ENCODE results near the gene DAW1.
"Not testable (repeated sequence)": the region's sequence is repeated elsewhere in the genome, so short reads cannot be mapped to it uniquely, and the experiment has no call there.

Gene DAW1

GRCh38 chr2:227871375-227871791 lies at the start of gene DAW1:
Gene DAW1, plus strand, starts transcription at chr2:227871631. Its CDS starts 59 bp downstream, at chr2:227871690.
- no peaks in the 10 kb centered on the region for H3K36me3 Mint-ChIP-seq (ENCODE audit: insufficient read depth)
- DNase-seq (ENCODE audit: low spot score in 2 of 2) (no peak), ATAC-seq (replicated peaks; ENCODE audit: extremely low read depth, poor library complexity, severe bottlenecking) (no peak)
- H3K4me3 Mint-ChIP-seq, result no peak within 1 kb of the TSS
- H3K27me3 Mint-ChIP-seq, result peaks cover 35% of the 10 kb centered on the region
- no peak within 1 kb of the TSS for H3K27ac Mint-ChIP-seq (ENCODE audit: low read depth)
- H3K4me1 Mint-ChIP-seq, result no peaks in the 10 kb centered on the region
- H3K9me3 Mint-ChIP-seq, result no peaks in the 10 kb centered on the region

- no peak overlapping the region for H3K4me3 Mint-ChIP-seq
- H3K4me1 Mint-ChIP-seq, result no peaks in the 10 kb centered on the region
- no peak for DNase-seq (ENCODE audit: low spot score in 2 of 2)
- ATAC-seq (replicated peaks; ENCODE audit: extremely low read depth, poor library complexity, severe bottlenecking), result no peak
- H3K9me3 Mint-ChIP-seq, result peaks cover 13% of the 10 kb centered on the region
- H3K27ac Mint-ChIP-seq (ENCODE audit: low read depth), result no peak overlapping the region
- peaks cover 30% of the 10 kb centered on the region for H3K27me3 Mint-ChIP-seq
- H3K36me3 Mint-ChIP-seq (ENCODE audit: insufficient read depth), result no peaks in the 10 kb centered on the region
Measured at GRCh38 chr2:227822416-227823003, 48.9 kb upstream of the DAW1 start.

- H3K9me3 Mint-ChIP-seq, result peaks cover 13% of the 10 kb centered on the region
- no peak for ATAC-seq (replicated peaks; ENCODE audit: extremely low read depth, poor library complexity, severe bottlenecking)
- no peak overlapping the region for H3K4me3 Mint-ChIP-seq
- peaks cover 31% of the 10 kb centered on the region for H3K27me3 Mint-ChIP-seq
- no peaks in the 10 kb centered on the region for H3K36me3 Mint-ChIP-seq (ENCODE audit: insufficient read depth)
- no peak for DNase-seq (ENCODE audit: low spot score in 2 of 2)
- H3K27ac Mint-ChIP-seq (ENCODE audit: low read depth), result no peak overlapping the region
- no peaks in the 10 kb centered on the region for H3K4me1 Mint-ChIP-seq
Measured at GRCh38 chr2:227823922-227824321, 47.5 kb upstream of the DAW1 start.

- H3K9me3 Mint-ChIP-seq, result peaks cover 13% of the 10 kb centered on the region
- no peaks in the 10 kb centered on the region for H3K4me1 Mint-ChIP-seq
- DNase-seq (ENCODE audit: low spot score in 2 of 2) (no peak), ATAC-seq (replicated peaks; ENCODE audit: extremely low read depth, poor library complexity, severe bottlenecking) (no peak)
- H3K27me3 Mint-ChIP-seq, result peaks cover 31% of the 10 kb centered on the region
- H3K4me3 Mint-ChIP-seq, result no peak overlapping the region
- no peaks in the 10 kb centered on the region for H3K36me3 Mint-ChIP-seq (ENCODE audit: insufficient read depth)
- no peak overlapping the region for H3K27ac Mint-ChIP-seq (ENCODE audit: low read depth)
Measured at GRCh38 chr2:227824711-227825110, 46.7 kb upstream of the DAW1 start.

- H3K27ac Mint-ChIP-seq (ENCODE audit: low read depth), result no peak overlapping the region
- no peaks in the 10 kb centered on the region for H3K36me3 Mint-ChIP-seq (ENCODE audit: insufficient read depth)
- H3K4me3 Mint-ChIP-seq, result no peak overlapping the region
- ATAC-seq (replicated peaks; ENCODE audit: extremely low read depth, poor library complexity, severe bottlenecking) (peak; percentile 10), DNase-seq (ENCODE audit: low spot score in 2 of 2) (no peak)
- no peaks in the 10 kb centered on the region for H3K4me1 Mint-ChIP-seq
- H3K27me3 Mint-ChIP-seq, result peaks cover 23% of the 10 kb centered on the region
- peaks cover 7% of the 10 kb centered on the region for H3K9me3 Mint-ChIP-seq
Measured at GRCh38 chr2:227826019-227826521, 45.4 kb upstream of the DAW1 start.

- Mint-ChIP-seq H3K4me3 (no peak overlapping the region), H3K9me3 (peaks cover 7% of the 10 kb centered on the region), H3K36me3 (ENCODE audit: insufficient read depth) (no peaks in the 10 kb centered on the region), H3K4me1 (no peaks in the 10 kb centered on the region), H3K27me3 (peaks cover 18% of the 10 kb centered on the region), H3K27ac (ENCODE audit: low read depth) (no peak overlapping the region)
- no peak for DNase-seq (ENCODE audit: low spot score in 2 of 2)
- ATAC-seq (replicated peaks; ENCODE audit: extremely low read depth, poor library complexity, severe bottlenecking), result no peak
Measured at GRCh38 chr2:227826563-227826962, 44.9 kb upstream of the DAW1 start.

GRCh38 chr2:227827143-227827542 lies 44.3 kb upstream of the DAW1 start:
- H3K36me3 Mint-ChIP-seq (ENCODE audit: insufficient read depth), result no peaks in the 10 kb centered on the region
- peaks cover 17% of the 10 kb centered on the region for H3K27me3 Mint-ChIP-seq
- ATAC-seq (replicated peaks; ENCODE audit: extremely low read depth, poor library complexity, severe bottlenecking) (no peak), DNase-seq (ENCODE audit: low spot score in 2 of 2) (no peak)
- H3K9me3 Mint-ChIP-seq, result peaks cover 7% of the 10 kb centered on the region
- H3K4me1 Mint-ChIP-seq, result no peaks in the 10 kb centered on the region
- H3K4me3 Mint-ChIP-seq, result no peak overlapping the region
- H3K27ac Mint-ChIP-seq (ENCODE audit: low read depth), result no peak overlapping the region

- Mint-ChIP-seq H3K27me3 (peaks cover 17% of the 10 kb centered on the region), H3K4me3 (no peak overlapping the region), H3K4me1 (no peaks in the 10 kb centered on the region), H3K9me3 (peaks cover 7% of the 10 kb centered on the region), H3K36me3 (ENCODE audit: insufficient read depth) (no peaks in the 10 kb centered on the region), H3K27ac (ENCODE audit: low read depth) (no peak overlapping the region)
- ATAC-seq (replicated peaks; ENCODE audit: extremely low read depth, poor library complexity, severe bottlenecking) (no peak), DNase-seq (ENCODE audit: low spot score in 2 of 2) (no peak)
Measured at GRCh38 chr2:227828477-227828912, 42.9 kb upstream of the DAW1 start.

GRCh38 chr2:227829337-227829736 lies 42.1 kb upstream of the DAW1 start:
- Mint-ChIP-seq H3K4me3 (no peak overlapping the region), H3K27me3 (peaks cover 17% of the 10 kb centered on the region), H3K9me3 (peaks cover 7% of the 10 kb centered on the region), H3K36me3 (ENCODE audit: insufficient read depth) (no peaks in the 10 kb centered on the region), H3K4me1 (no peaks in the 10 kb centered on the region), H3K27ac (ENCODE audit: low read depth) (no peak overlapping the region)
- DNase-seq (ENCODE audit: low spot score in 2 of 2), result no peak
- no peak for ATAC-seq (replicated peaks; ENCODE audit: extremely low read depth, poor library complexity, severe bottlenecking)

GRCh38 chr2:227834423-227834822 lies 37.0 kb upstream of the DAW1 start:
- Mint-ChIP-seq H3K27ac (ENCODE audit: low read depth) (no peak overlapping the region), H3K9me3 (peaks cover 7% of the 10 kb centered on the region), H3K4me3 (no peak overlapping the region), H3K36me3 (ENCODE audit: insufficient read depth) (no peaks in the 10 kb centered on the region), H3K4me1 (no peaks in the 10 kb centered on the region), H3K27me3 (peaks cover 13% of the 10 kb centered on the region)
- no peak for ATAC-seq (replicated peaks; ENCODE audit: extremely low read depth, poor library complexity, severe bottlenecking)
- DNase-seq (ENCODE audit: low spot score in 2 of 2), result no peak

- no peaks in the 10 kb centered on the region for H3K36me3 Mint-ChIP-seq (ENCODE audit: insufficient read depth)
- H3K9me3 Mint-ChIP-seq, result peaks cover 7% of the 10 kb centered on the region
- ATAC-seq (replicated peaks; ENCODE audit: extremely low read depth, poor library complexity, severe bottlenecking), result no peak
- H3K4me1 Mint-ChIP-seq, result no peaks in the 10 kb centered on the region
- H3K27ac Mint-ChIP-seq (ENCODE audit: low read depth), result no peak overlapping the region
- H3K4me3 Mint-ChIP-seq, result no peak overlapping the region
- no peak for DNase-seq (ENCODE audit: low spot score in 2 of 2)
- peaks cover 13% of the 10 kb centered on the region for H3K27me3 Mint-ChIP-seq
Measured at GRCh38 chr2:227834916-227835650, 36.3 kb upstream of the DAW1 start.

- Mint-ChIP-seq H3K9me3 (peaks cover 12% of the 10 kb centered on the region), H3K27me3 (peaks cover 25% of the 10 kb centered on the region)
- DNase-seq (ENCODE audit: low spot score in 2 of 2); H3K4me1 Mint-ChIP-seq; H3K36me3 Mint-ChIP-seq (ENCODE audit: insufficient read depth); H3K4me3 Mint-ChIP-seq; ATAC-seq (replicated peaks; ENCODE audit: extremely low read depth, poor library complexity, severe bottlenecking); H3K27ac Mint-ChIP-seq (ENCODE audit: low read depth): not testable (repeated sequence)
Measured at GRCh38 chr2:227839339-227840129, 31.9 kb upstream of the DAW1 start.

All from central memory CD8-positive, alpha-beta T cell (primary cell).